ENCODE data around the gene CCR5AS.
"Not testable (repeated sequence)": the region's sequence is repeated elsewhere in the genome, so short reads cannot be mapped to it uniquely, and the experiment has no call there.

Gene CCR5AS

DNA sequence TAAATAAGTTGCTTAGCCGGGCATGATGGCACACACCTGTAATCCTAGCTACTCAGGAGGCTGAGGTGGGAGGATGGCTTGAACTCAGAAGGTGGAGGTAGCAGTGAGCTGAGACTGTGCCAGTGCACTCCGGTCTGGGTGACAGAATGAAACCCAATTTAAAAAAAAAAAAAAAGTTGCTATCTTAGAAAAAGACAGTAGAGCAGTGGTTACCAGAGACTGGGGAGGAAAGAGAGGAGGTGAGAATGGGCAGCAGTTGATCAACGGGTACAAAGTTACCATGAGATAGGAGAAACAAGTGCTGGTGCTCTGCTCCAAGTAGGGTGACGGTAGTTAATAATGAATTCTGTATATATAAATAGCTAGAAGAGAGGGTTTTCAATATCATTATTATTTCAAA is 53.8 kb downstream of the CCR5AS start:
- DNase-seq: no peak

DNA sequence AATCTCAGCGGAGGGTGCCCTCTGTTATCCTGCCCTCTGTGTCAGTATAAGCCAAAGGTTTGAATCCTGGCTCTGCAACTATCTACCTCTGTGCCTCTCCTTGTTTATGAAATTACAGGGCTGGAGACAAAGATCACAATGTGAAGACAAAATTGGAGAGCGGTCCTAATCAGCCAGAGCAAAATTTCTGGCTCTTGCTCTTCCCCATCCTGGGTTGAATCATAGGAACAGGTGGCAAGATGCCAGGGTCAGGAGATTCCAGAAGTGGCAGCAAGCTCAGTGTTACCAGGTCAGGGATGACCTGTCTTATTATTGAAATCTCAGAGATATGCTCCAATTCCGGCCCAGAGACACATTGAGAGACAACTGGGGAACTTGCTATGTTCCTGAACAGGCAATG is 55.2 kb downstream of the CCR5AS start:
- no peak for DNase-seq

DNA sequence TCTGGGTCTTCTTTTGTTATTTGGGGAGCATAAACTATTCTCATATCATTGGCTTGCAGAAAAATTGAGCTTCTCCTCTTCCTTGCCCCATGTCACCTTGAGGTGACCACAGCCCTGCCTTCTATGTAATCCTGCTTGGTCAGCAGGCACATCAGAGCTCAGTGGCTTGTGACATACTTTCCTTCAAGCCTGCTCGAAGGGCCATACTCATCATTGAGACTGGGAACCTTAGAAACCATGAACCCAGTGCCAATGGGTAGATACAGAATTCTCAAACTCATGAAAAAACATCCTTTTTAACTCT is 56.7 kb downstream of the CCR5AS start:
- no peak for DNase-seq

DNA sequence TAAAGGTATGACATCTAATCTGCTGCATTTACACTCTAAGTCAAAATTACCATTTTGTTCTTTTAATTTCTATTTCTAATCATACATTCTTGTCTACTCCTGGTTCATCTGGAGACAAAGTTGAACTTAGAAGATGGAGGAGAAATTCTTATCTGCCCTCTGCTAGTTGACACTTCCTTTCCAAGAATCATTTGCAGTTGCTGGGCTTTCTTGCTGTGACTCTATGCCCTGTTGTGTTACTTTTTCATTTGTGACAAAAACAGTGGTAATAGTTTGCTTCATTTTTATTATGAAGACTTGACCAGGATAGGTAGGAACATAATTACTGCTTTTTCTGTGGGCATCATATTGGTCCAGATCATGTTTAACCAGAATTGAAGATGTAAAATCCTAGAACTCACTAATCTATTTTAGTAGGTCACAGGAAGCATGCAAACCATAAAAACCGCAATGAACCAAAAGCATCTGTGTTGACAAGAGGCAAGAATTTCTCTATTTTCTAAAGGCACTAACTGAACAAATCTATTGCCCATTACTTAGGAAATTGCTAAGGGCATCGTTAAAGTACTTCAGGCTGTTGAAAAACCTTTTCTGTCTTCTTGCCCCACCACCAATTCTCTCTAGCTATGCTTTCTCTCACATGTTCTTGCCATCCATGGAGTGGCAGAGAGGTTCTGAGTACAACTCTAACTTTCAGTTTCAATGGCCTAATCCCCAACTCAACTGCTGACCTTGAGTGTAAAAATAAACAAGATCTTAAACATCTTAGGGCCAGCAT is 57.2 kb downstream of the CCR5AS start:
- no peak for DNase-seq

DNA sequence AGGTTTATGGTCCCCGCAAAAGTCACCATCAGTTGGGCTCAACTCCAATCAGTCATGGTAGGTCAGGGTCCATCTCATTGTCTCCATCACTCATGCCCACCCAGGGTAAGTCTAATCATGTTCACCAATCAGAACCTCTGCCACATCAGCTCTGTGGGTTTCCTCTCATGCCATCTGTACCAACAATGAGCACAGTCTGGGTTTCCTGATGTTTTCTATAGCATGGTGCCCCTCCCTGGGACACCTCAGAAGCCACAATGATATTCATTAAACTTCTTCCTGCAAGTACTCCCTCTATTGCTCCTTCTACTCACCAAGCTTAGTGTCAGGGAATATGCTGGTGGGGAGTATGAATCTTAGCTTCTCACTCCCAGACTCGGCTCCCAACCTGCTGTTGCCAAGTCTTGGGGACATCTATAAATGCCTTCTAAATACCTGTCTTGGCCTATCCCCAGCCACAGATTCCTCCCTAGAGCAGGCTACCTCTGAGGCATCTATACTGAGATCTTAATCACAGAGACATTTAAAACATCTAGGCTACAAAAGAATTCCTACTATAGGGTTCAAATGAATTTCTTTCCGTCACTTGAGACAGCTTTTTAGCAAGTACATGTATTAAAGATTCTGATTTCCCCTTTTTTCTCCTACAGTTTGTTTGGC is 57.9 kb downstream of the CCR5AS start:
- no peak for DNase-seq

DNA sequence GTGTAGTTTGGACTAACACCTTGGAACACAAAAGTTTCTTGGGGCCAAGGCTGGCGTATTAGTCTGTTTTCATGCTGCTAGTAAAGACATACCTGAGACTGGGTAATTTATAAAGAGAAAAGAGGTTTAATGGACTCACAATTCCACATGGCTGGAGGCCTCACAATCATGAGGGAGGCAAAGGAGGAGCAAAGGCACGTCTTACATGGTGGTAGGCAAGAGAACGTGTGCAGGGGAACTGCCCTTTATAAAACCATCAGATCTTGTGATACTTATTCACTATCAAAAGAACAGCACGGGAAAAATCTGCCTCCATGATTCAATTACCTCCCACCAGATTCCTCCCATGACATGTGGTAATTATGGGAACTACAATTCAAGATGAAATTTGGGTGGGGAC is 62.4 kb downstream of the CCR5AS start:
- no peak for DNase-seq

DNA sequence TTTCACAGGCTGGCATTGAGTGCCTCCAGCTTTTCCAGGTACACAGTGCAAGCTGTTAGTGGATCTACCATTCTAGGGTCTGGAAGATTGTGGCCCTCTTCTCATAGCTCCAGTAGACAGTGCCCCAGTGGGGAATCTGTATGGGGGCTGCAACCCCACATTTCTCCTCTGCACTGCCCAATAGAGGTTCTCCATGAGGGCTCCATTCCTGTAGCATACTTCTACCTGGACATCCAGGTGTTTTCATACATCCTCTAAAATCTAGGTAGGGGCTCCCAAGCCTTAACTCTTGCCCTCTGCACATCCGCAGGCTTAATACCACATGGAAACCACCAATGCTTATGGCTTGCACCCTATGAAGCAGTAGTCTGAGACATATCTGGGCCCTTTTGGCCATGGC is 68.0 kb downstream of the CCR5AS start:
- no peak for DNase-seq

DNA sequence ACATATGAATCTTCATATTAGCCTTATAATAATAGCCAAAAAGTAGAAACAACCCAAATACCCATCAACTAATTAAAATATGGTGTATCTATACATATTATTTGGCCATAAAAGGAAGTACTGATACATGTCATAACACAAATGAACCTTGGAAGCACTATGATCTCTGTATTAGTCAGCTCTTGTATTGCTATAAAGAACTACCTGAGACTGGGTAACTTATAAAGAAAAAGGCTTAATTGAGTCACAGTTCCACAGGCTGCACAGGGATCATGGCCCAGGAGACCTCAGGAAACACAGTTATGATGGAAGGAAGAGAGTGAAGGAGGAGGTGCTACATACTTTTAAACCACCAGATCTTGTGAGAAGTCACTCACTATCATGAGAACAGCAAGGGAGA is 69.0 kb downstream of the CCR5AS start:
- no peak for DNase-seq

DNA sequence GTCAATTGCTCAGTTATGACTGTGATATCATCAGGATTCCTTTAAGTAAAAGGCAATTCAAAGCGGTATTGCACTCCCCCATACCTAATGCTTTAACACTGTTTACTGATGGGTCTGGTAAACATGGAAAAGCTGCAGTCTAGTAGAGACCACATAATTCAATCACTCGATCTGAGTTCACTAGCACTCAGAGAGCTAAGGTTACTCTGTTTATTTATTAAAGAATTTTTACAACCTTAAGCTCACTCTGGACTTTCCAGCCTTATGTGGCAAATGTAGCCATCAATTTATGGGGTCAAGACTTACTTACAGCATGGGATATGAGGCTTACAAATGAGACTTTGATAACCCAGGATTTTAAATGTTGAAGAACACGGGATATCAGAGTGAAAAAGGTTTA is 71.3 kb downstream of the CCR5AS start:
- no peak for DNase-seq

DNA sequence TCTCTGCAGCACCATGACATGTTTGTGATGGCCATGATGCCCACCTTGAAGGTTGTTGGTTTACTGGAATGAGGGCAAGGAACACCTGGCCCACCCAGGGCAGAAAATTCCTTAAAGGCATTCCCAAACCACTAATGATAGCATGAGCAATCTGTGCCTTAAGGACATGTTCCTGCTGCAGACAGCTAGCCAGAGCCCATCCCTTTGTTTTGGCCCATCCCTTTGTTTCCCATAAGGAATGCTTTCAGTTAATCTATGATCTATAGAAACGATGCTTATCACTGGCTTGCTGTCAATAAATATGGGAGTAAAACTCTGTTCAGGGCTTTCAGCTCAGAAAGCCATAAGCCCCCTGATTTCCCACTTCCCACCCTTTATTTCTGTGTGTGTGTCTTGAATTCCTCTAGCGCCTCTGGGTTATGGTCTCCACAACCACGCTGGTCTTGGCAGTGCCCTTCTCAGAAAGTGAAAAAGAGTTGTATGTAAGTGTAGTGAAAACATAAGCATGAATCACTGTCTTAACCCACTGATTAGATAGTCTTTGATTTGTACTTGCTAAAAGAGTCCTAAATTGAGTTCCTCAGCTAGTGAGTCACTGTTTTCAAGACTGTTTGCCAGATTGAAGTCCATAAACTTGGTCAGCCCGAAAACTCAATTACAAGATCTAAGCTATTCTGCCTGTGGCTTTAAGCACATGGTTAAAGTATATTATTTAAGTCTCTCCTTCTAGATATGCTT is 72.0 kb downstream of the CCR5AS start:
- DNase-seq: no peak

DNA sequence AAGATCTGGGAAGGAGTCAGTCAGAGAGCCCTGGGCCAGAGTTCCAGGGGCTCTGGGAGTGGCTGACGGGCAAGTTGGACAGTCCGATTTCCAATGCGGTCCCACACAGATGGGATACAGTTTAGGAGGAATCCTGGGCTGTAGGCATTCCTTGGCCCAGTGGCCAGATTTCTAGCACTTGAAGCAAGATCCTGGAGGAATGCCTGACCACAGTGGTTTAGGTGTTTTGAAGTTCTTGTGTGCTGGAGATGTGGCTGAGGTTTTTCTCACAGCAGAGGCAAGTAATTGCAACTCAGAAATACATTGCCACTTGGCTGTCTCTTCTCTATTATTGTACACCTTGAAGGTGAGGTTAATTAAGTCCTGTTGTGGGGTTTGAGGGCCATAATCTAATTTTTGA is 76.2 kb downstream of the CCR5AS start:
- not testable (repeated sequence) for DNase-seq

DNA sequence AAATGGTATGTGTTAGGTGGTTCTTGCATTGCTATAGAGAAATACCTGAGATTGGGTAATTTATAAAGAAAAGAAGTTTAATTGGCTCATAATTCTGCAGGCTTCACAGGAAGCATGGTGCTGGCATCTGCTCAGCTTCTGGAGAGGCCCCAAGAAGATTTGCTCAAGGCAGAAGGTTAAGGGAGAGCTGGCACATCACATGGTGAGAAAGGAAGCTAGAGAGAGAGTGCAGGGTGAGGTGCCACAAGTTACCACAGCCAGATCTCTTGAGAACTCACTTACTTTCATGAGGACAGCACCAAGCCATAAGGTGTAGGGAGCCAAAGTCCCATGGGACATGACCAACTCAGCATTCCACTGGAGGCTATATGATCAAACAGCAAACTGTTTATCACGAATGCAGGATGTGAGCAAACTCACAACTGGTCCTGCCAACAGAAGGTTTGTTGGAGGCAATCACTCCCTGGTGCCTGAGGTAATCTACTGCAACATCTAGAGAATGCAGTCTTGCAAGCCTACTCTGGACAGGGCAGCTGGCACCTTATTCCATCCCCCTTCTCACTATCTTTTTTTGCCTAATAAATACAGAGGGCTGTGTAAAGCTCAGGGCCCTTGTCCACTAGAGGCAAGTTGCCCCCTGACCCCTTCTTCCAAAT is 81.1 kb downstream of the CCR5AS start:
- no peak for DNase-seq

DNA sequence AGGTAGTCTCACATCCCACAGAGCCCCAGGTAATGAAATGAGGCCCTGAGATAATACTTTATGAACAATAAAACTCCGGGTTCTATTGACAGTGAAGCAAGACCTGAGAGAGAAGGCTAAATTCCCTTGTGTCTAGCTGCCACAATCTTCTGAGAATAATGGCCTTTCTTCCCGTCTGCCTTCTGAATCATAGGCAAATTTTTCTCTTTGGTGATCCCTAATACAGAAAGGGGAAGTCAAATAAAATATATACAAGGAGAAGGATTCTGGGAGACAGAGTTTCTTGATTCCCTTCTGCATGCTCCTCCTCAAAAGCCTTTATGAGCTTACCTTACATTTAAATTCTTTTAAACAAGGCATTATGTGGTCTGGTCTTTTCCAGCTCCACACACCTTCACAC is 82.8 kb downstream of the CCR5AS start:
- no peak for DNase-seq

DNA sequence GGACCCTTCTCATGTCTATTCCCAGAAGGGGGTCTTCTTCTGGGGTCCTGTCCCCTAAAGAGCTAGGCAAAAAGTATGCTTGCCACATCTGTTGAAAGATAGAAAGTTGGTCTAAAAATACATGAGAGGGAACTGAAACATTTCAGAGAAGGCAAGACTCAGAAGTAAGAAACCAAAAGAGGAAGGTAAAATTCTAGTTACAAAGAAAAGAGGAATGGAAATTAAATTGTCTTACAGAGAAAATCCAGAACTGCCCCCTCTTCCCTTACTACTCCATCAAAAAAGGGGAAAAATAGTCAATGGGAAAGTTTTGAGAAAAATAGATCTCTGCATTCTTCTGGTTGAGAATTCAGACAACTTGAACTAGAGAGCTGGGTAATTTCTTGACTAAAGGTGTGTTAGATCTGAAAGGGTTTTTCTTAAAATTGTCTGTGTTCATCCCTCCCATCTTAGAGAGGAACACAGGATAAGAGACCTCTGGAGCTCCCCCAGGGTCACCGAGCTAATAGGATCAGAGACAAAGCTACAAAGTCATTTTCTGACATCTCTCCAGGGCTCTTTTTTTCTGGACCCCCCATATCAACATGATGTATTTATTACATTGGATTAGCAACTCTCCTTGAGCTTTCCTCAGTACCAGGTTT is 85.3 kb downstream of the CCR5AS start:
- DNase-seq: no peak

DNA sequence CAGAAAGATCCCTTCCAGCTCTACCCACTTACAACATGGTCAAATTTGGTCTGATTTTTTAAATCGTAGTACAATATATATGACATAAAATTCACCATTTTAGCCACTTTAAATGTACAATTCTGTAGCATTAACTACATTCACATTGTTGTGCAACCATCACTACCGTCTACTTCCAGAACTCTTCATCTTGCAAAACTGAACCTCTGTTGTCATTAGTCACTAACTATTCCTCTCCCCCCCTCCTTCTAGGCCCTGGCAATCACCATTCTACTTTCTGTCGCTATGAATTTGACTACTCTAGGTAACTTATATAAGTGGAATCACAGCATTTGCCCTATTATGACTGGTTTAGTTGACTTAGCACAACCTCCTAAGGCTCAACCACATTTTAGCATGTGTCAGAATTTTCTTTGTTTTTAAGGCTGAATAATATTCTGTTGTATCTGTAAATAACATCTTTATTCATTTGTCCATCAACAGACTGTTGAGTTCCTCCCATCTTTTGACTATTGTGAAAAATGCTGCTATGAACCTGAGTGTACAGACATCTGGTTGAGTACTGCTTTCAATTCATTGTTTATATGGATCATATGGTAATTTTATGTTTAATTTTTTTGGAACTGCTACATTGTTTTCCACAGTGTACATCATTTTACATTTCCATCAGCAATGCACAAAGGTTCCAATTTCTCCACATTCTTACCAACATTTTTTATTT is 88.5 kb downstream of the CCR5AS start:
- DNase-seq: no peak

DNA sequence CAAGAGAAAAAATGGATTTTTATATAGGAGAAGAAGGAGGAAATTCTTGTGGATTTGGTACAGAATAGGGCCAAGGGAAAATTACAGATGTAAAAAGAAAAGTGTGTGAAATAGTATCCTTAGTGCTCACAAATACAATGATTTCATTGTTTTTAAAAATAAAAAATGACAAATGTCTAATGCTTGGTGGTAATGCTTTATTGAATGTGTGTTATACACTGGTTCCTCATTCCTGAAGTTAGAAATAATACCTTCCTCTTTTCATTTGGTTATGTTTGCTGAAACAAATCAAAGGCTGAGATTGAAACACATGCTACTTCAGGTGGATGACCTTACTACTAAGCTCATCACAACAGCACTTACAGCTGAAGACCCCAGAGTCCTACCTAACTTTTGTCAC is 90.7 kb downstream of the CCR5AS start:
- DNase-seq: no peak

DNA sequence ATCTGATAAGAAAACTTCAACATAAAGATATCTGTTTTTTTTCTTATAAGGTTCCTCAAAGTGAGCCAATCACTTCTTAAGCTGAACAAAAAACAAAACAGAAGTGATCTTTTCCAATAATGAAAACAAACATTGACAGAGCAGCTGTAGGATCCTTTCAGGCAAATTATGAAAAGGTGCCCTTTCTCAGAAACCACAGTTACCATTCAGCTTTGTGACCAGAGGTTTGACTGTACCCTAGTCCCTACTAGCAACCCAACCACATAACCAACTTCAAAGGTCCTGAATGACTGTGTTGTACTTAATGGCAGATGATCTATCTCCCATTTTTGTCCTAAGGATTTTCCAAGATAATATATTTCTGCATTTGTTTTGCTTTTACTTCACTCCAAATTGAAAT is 92.3 kb downstream of the CCR5AS start:
- DNase-seq: no peak

Data from NCI-H774 (cell line).